CD4-positive, alpha-beta T cell treated with Interleukin-17A for 4 hours (primary cell): ENCODE measurements around the gene PTDSS2.

ENCODE experiments used
- DNase-seq: peaks from one replicate; pipeline ENCODE4 v3.0.0-alpha.2; 2020; ENCODE audit warnings: mixed read lengths

PTDSS2 gene

GRCh38 chr11:494761-495536, 44.9 kb downstream of the PTDSS2 start:
- DNase-seq, result no peak

DNA sequence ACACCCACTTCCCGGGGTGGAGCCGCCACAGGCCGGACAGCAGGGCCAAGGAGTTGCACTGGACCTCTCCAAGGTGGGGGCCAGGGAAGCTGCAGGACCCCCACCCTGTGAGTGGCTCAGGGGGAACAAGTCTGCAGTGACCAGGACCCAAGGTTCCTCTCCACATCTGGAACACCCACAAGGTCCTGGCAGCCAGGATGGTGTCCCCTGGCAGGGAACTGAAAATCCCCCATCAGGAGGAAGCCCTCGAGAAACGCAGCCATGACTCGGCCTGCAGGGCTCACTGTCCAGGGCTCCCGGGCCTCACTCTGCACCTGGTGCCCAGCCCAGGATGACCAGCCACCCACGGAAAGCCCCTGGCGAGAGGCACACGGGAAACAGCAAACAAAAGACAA, 45.5 kb downstream of the PTDSS2 start:
- no peak for DNase-seq

- DNase-seq, result no peak
These were observed 46.9 kb downstream of the PTDSS2 start for GRCh38 chr11:496834-497564.

GRCh38 chr11:497565-498296, 47.7 kb downstream of the PTDSS2 start:
- DNase-seq, result no peak

- DNase-seq, result no peak
These were observed 48.5 kb downstream of the PTDSS2 start for GRCh38 chr11:498297-499181.

GRCh38 chr11:499201-500076, 49.4 kb downstream of the PTDSS2 start:
- no peak for DNase-seq

DNA sequence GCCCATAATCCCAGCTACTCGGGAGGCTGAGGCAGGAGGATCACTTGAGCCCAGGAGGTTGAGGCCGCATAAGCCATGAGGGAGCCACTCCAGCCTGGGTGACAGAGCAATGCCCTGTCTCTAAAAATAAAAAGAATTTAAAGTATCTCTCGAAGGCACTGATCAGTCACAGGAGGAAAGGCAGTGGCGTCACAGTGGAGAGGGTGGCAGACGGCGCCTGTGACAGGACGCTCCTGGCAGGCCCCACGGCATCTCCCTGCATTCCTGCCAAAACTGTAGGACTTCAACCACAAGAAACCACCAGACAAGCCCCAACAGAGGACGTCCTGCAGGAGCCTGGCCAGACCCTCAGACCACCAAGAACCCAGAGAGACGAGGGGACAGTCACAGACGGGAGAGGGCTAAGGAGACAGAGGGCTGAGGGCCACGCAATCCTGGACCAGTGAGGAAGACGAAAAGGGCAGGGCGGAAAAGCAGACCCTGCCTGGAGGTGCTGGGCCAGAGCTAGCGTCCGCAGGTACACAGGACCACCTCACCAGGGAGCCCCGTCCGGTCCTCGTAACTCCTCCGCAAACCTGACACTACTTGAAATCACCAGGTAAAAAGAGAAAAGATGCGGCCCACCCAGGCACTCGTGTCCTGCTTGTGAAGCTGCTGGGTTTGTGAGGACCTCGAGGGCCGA, 51.1 kb downstream of the PTDSS2 start:
- DNase-seq, result no peak

DNA sequence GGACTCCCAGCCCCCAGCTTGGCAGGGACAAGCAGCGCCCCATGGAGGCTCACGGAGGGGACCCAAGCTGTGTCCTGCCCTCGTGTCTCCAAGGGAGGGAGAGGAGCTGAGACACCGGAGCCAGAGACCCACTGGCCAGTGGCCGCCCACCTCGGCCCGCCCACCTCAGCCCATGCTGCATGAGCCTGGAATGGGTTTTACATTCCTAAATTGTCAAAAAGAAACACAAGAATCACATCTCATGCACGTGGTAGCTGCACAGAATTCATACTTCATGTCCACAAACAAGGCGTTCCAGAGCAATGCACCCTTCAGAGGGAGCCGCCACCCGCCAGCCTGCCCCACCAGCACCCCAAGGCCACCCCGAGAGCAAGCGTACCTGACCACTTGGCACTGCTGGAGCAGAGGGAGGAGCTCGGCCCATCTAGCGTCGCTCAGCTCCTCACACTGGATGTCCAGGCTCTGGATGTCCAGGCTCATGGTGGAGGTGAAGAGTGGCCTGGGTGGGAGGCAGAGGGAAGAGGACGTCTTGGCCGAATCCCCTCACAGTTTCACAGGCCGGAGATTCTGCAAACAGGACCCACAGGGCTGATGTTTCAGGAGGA, 51.7 kb downstream of the PTDSS2 start:
- DNase-seq, result no peak

DNA sequence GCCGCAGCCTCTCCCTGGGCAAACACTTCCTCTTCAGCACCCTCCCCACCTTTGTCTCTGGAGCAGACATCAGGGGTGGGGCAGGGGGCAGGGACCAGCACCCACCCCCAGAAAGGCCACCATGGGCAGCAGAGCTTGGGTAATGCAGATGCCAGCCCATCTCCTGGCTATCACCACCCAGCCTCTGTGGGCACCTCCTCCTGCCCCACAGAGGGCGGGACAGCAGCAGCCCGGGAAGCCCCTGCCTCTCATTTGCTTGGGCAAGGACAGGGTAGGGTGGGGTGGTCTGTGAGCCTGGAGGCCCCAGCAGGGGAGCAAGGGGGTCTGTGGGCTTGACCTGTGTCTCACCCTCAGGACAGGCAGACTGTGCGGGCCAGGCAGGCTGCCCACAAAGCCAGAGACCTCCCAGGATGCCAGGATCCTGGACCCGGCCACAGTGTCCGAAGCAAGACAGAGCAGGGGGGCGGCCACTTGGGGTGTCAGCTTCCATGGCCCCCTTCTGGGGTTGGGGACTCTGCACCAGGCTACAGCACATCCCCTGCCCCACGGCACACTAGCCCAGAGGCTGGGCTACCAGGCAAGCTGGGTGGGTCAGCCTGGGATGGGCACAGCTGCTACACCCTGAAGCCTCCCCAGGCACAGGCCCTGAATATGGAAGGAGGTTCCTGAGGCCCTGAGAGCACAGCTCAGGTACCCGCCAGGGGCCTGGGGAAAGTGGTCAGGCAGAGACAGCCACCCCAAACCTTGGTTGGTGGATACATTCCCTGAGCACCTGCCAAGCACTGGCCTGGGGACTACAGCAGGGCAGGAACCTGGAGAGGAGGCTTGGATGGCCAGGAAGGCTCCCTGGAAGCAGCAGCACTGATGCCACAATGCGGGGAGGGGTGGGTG, 52.5 kb downstream of the PTDSS2 start:
- no peak for DNase-seq

DNA sequence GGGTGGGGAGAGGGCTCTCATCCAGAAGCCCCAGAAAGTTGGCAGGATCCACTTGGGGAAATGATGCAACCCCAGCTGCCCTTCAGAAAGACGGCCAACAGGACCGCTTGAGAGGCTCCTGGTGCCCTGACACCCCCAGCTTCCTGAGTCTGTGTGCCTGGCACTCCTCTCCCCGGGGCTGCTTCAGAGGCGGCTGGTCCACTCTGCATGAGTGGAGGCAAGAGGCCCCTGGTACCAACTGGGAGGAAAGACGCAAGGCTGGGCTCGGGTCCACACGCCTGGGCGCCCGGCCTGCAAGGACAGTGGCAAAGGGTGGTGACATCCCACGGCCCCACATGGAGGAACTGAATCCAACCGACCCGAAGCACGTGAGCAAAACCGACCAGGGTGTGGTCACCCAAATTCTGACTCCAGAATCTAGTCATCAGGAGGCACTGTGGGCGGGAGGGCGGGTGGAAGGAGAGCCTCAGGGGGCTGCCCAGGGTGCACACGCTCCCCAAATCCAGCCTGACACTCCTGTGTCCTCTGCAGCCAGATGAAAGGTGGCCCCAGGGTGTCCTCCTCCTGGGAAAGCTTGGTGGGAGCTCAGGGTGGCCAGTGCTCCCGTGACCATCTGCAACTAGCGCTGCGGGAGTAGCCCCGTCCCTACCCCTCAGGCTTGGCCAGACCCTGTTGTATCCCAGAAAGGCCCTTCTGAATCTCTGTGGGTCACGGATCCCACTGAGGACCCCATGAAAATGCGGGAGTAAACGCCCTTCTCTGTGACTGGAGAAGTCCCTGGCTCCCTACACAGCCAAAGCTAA, 53.3 kb downstream of the PTDSS2 start:
- DNase-seq, result no peak

DNA sequence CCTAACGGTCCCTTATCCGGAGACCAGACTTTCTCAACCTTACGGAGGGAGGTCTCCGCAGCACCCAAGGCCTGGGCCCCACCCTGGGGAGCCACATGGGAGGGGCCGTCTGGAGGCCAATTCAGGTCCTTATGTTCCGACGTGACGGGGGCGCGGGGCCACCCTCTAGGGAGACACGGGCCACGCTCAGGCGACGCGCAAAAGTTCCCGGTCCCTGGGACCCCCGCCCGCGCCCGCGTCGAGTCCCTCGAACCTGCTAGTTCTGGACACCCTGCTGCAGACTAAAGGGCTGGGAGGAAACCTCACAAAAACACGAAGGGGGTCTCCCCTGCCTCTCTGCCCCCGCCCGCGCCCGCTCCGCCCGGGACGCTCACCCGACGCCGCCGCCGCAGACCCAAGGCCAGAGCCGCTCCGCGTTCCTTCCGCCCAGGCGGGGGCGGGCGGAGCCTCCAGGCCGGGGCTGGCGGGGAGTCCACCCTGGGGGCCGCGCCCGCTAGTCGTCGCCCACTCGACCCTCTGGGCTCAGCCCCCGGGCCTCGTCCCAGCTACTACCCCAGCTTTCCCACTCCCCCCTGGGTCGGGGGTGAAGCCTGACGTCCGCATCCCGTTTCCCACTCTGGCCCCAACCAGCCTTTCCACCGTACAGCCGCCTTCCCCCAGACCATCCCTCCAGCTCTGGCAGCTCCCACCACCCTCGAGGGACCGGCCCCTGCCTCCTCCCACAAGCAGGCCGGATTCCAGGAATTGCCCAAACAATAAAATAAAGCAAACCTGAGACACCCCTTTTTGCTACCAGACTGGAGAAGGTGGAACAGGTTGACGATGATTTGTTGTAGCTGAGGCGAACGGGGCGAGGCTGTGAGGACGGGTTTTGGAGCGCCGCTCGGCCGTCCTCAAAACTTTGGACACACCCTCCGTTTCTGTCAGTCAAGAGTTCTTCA, 54.2 kb downstream of the PTDSS2 start:
- no peak for DNase-seq

DNA sequence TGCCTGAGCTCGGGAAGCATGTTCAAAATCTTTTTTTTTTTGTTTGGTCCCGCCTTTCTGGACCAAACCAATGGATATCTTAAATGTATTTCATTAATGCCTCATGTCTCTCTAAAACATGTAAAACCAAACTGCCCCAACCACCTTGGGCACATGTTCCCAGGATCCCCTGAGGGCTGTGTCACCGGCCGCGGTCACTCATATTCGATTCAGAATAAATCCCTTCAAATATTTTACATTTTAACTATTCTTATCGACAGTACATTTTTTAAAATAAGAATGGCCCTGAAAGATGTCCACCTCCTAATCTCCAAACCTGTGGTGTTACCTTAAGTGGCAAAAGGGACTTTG, 54.9 kb downstream of the PTDSS2 start:
- no peak for DNase-seq

- peak; percentile 98 for DNase-seq
These were observed 56.3 kb downstream of the PTDSS2 start for GRCh38 chr11:506238-506994.

GRCh38 chr11:506995-507726, 57.1 kb downstream of the PTDSS2 start, which contains the start of gene RNH1:
TSS of gene RNH1 (minus strand) at chr11:507242. CDS start at chr11:502162, 5,080 bp downstream.
- DNase-seq, result peak; percentile 99

DNA sequence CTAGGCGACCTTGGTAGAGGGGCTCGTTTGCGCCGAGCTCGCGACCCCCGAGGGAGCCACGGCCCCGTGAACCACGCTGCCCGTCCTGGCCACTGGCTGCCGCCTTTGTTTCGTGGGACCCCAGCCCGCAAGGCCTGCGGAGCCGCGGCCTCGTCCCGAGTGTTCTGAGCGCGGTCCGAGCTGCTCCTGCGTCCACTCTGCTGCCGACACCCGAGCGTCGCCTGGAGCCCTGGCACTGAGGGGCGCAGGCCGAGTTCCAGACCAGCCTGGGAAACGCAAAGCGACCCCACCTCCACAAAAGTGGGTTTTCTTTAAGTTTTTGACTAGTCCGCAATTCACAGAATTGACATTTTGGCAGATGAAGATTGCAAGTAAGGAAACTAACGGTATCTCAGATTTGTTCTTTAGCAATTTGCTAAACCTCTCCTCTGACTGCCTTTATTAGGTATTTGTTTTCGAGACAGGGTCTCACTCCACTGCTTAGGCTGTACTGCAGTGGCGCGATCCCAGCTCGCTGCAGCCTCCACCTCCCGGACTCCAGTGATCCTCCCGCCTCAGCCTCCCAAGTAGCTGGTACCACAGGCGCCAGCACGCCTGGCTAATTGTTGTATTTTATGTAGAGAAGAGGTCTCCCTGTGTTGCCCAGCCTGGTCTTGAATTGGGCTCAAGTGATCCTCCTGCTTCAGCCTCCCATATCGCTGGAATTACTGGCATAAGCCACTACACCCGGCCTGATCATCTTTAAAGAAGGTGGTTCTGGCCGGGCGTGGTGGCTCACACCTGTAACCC, 57.8 kb downstream of the PTDSS2 start:
- DNase-seq, result no peak
